Stimulated activated CD4-positive, alpha-beta T cell treated with anti-CD3 and anti-CD28 coated beads, TNF-alpha, amount 100 ng/mL, for 48 hours (primary cell): ENCODE results near the gene BCAR3.
"Not testable (repeated sequence)": the region's sequence is repeated elsewhere in the genome, so short reads cannot be mapped to it uniquely, and the experiment has no call there.

Source experiments
- DNase-seq, 3 donors: peaks; one replicate each; pipeline ENCODE4 v3.0.0-alpha.2; 2020; ENCODE audit warnings: low read depth in 3 of 3

The BCAR3 gene

GRCh38 chr1:93705892-93706500 lies 24.4 kb upstream of the BCAR3 start:
- DNase-seq = no peak

GRCh38 chr1:93704052-93704451 lies 22.4 kb upstream of the BCAR3 start:
- no peak for DNase-seq

GRCh38 chr1:93703643-93704042 lies 22.0 kb upstream of the BCAR3 start:
- DNase-seq = no peak

- no peak for DNase-seq
These were observed 21.2 kb upstream of the BCAR3 start for GRCh38 chr1:93702828-93703183.

- DNase-seq = no peak
These were observed 20.6 kb upstream of the BCAR3 start for GRCh38 chr1:93702111-93702827.

- DNase-seq = no peak
These were observed 20.0 kb upstream of the BCAR3 start for GRCh38 chr1:93701629-93702028.

GRCh38 chr1:93700532-93701469 lies 19.2 kb upstream of the BCAR3 start:
- DNase-seq = no peak

GRCh38 chr1:93699503-93700168 lies 18.0 kb upstream of the BCAR3 start:
- no peak for DNase-seq

GRCh38 chr1:93699049-93699384 lies 17.4 kb upstream of the BCAR3 start:
- DNase-seq = no peak

GRCh38 chr1:93698329-93699048 lies 16.9 kb upstream of the BCAR3 start:
- DNase-seq = no peak

GRCh38 chr1:93697566-93697965 lies 15.9 kb upstream of the BCAR3 start:
- DNase-seq = not testable (repeated sequence)

- no peak for DNase-seq
These were observed 13.9 kb upstream of the BCAR3 start for GRCh38 chr1:93695411-93696005.

GRCh38 chr1:93694819-93695218 lies 13.2 kb upstream of the BCAR3 start:
- no peak for DNase-seq

- DNase-seq = no peak
These were observed 12.4 kb upstream of the BCAR3 start for GRCh38 chr1:93694039-93694438.

- peak in 2 of 3 donors; percentile 51 to 52 for DNase-seq
These were observed 11.4 kb upstream of the BCAR3 start for GRCh38 chr1:93692983-93693591.

GRCh38 chr1:93692451-93692861 lies 10.8 kb upstream of the BCAR3 start:
- DNase-seq = no peak

- DNase-seq = no peak
These were observed 10.4 kb upstream of the BCAR3 start for GRCh38 chr1:93692026-93692425.

GRCh38 chr1:93690921-93691789 lies 9.5 kb upstream of the BCAR3 start:
- DNase-seq = no peak

- no peak for DNase-seq
These were observed 8.7 kb upstream of the BCAR3 start for GRCh38 chr1:93690341-93690740.
